Measurements from ENCODE around the gene ESYT2. TPM values are rescaled to one million over a fixed set of nuclear protein-coding genes. Genes with fewer than 3 reads are reported as not detected.

ESYT2 gene
- total RNA-seq, 1 experiment from 2014 or later = 162 TPM

DNA sequence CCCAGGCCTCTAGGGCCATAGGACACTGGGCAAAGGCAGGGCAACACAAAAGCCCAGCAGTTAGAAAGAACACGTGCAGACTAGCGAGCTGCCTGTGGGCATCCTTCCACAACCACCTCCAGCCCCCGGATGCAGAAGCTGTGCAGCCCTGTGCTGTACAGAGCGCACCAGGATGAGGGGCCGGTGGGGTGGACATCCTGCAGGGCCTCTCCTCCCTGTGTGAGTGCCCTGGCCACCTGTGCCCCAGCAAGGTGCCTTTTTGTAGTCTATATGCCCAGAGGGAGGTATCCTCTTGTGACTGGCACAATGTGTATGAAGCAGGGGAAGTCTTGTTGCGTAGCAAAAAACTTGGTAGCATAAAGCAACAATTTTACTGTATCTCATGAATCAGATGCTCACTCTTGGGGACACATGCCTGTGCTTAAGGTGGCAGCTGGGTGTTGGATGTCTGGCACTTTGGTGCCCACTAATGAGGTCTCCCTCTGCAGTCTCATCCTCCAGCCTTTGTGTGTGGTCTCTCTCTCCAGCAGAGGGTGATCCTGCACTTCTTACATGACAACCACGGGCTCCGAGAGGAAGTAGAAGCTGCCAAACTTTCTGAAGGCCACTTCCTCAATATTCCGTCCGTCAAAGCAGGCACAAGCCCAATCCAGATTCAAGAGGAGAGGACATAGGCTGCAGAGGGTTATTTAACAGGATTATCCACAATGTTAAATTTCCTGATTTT is 133.4 kb downstream of the ESYT2 start:
- TF ChIP-seq EZH2 (IDR thresholded peaks at IDR 0.05; ENCODE audit: low read depth) = no peak
- TF ChIP-seq CTCF (conservative IDR thresholded peaks at IDR 0.05) = peak; percentile 64
- DNase-seq = peak in 1 of 2 experiments; percentile 48
- no peaks in the 10 kb centered on the region for H4K20me1 ChIP-seq (ENCODE audit: insufficient read depth)
- H3K36me3 ChIP-seq (ENCODE audit: low read depth) = peaks cover 19% of the 10 kb centered on the region; the same call in 1 of the 2 replicates
- H3K4me1 ChIP-seq (replicated peaks; ENCODE audit: insufficient read depth) = no peaks in the 10 kb centered on the region
- no peaks in the 10 kb centered on the region for H3F3A ChIP-seq (ENCODE audit: insufficient read depth, low read depth)
- H3K79me2 ChIP-seq (ENCODE audit: low read depth) = peaks cover 39% of the 10 kb centered on the region
- no peaks in the 10 kb centered on the region for H3K9me3 ChIP-seq (ENCODE audit: insufficient read depth, low read depth)
- CTCF ChIA-PET = interaction anchor here (1.2 kb wide), 1 partner anchor 281 kb away, joined by 5 read pairs; no protein-coding TSS in a partner anchor
- POLR2A ChIA-PET (ENCODE audit: unreplicated experiment) = no interaction called here
- H3K27me3 ChIP-seq (ENCODE audit: insufficient read depth, low read depth) = no peaks in the 10 kb centered on the region
- no peak overlapping the region for H2AFZ ChIP-seq
- intact Hi-C loops (cut with micrococcal nuclease; ENCODE audit: unreplicated experiment) = loop anchor here (1.0 to 2.0 kb wide), 3 partner anchors 15 to 281 kb away; no protein-coding TSS in a partner anchor
- H3K4me3 ChIP-seq = no peak overlapping the region
- H3K9me2 ChIP-seq (ENCODE audit: insufficient read depth) = no peaks in the 10 kb centered on the region
- BruUV-seq (replicated peaks) = no TSS peak
- no peak overlapping the region for H3K27ac ChIP-seq
- no peak overlapping the region for H3K4me2 ChIP-seq

- intact Hi-C loops (cut with micrococcal nuclease; ENCODE audit: unreplicated experiment) = no loop called here
- CTCF ChIA-PET = no interaction called here
- H3K9me2 ChIP-seq (ENCODE audit: insufficient read depth) = no peaks in the 10 kb centered on the region
- H3K4me3 ChIP-seq = no peak overlapping the region
- no peaks in the 10 kb centered on the region for H3K27me3 ChIP-seq (ENCODE audit: insufficient read depth, low read depth)
- POLR2A ChIA-PET (ENCODE audit: unreplicated experiment) = no interaction called here
- H3K79me2 ChIP-seq (ENCODE audit: low read depth) = peaks cover 30% of the 10 kb centered on the region
- no peak overlapping the region for H2AFZ ChIP-seq
- H3K27ac ChIP-seq = no peak overlapping the region
- H3K4me1 ChIP-seq (replicated peaks; ENCODE audit: insufficient read depth) = no peaks in the 10 kb centered on the region
- TF ChIP-seq CTCF (conservative IDR thresholded peaks at IDR 0.05) (no peak), EZH2 (IDR thresholded peaks at IDR 0.05; ENCODE audit: low read depth) (no peak)
- no peaks in the 10 kb centered on the region for H3F3A ChIP-seq (ENCODE audit: insufficient read depth, low read depth)
- no TSS peak for BruUV-seq (replicated peaks)
- peaks cover 18% of the 10 kb centered on the region; the same call in 1 of the 2 replicates for H3K36me3 ChIP-seq (ENCODE audit: low read depth)
- no peak overlapping the region for H3K4me2 ChIP-seq
- no peak for DNase-seq
- no peaks in the 10 kb centered on the region for H3K9me3 ChIP-seq (ENCODE audit: insufficient read depth, low read depth)
- H4K20me1 ChIP-seq (ENCODE audit: insufficient read depth) = no peaks in the 10 kb centered on the region
These were observed 134.3 kb downstream of the ESYT2 start for GRCh38 chr7:158695056-158695455.

DNA sequence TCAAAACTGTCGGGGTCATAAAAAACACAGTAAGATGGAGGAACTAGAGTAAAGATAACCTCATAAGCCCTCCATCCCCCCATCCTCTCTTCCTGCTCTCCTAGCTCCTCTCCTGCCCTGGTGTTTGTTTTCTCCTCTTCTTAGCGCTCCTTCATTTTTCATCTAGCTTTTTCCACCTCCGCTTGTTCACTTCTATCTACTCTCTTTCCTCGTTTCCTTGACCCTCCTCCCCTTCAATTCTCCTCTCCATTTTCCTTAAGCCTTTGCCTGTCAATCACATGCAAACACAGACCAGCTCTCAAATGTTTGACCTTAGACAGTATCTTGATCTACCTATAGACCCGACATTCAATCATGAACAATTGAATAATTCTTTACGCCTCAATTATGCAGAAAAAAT is 134.7 kb downstream of the ESYT2 start:
- intact Hi-C loops (cut with micrococcal nuclease; ENCODE audit: unreplicated experiment) = no loop called here
- H3K27ac ChIP-seq = no peak overlapping the region

More for the DNA sequence above, 134.7 kb downstream of the ESYT2 start:
- Histone ChIP-seq H3K9me2 (ENCODE audit: insufficient read depth) (no peaks in the 10 kb centered on the region), H3K27me3 (ENCODE audit: insufficient read depth, low read depth) (no peaks in the 10 kb centered on the region), H4K20me1 (ENCODE audit: insufficient read depth) (no peaks in the 10 kb centered on the region), H3K4me2 (no peak overlapping the region), H2AFZ (no peak overlapping the region), H3K4me1 (replicated peaks; ENCODE audit: insufficient read depth) (no peaks in the 10 kb centered on the region), H3K9me3 (ENCODE audit: insufficient read depth, low read depth) (no peaks in the 10 kb centered on the region), H3K4me3 (no peak overlapping the region), H3K79me2 (ENCODE audit: low read depth) (peaks cover 28% of the 10 kb centered on the region; the same call in 1 of the 2 replicates), H3K36me3 (ENCODE audit: low read depth) (peaks cover 19% of the 10 kb centered on the region; the same call in 1 of the 2 replicates), H3F3A (ENCODE audit: insufficient read depth, low read depth) (no peaks in the 10 kb centered on the region)
- no peak for DNase-seq
- no peak for TF ChIP-seq CTCF (conservative IDR thresholded peaks at IDR 0.05)
- TF ChIP-seq EZH2 (IDR thresholded peaks at IDR 0.05; ENCODE audit: low read depth) = no peak
- CTCF ChIA-PET = no interaction called here
- POLR2A ChIA-PET (ENCODE audit: unreplicated experiment) = no interaction called here
- no TSS peak for BruUV-seq (replicated peaks)
